Endodermal cell (in vitro differentiated cells): ENCODE measurements around the gene PLEKHA6. TPM values are rescaled to one million over a fixed set of nuclear protein-coding genes. Genes with fewer than 3 reads are reported as not detected.

Source experiments
- DNase-seq: peaks from one replicate; pipeline ENCODE4 v3.0.0-alpha.2; 2017
- H3K27ac ChIP-seq: 2 replicates; pipeline ENCODE4 v1.5.1; 2013; ENCODE audit warnings: mild to moderate bottlenecking, low read depth, low read length, moderate library complexity
- H3K27me3 ChIP-seq: 2 replicates; pipeline ENCODE4 v1.6.1; 2013; ENCODE audit warnings: mild to moderate bottlenecking, low read length, moderate library complexity; ENCODE audit not compliant: insufficient read depth, control insufficient read depth, poor library complexity, severe bottlenecking
- H3K36me3 ChIP-seq: 2 replicates; pipeline ENCODE4 v1.7.0; 2013; ENCODE audit warnings: mild to moderate bottlenecking, low read length, moderate library complexity; ENCODE audit not compliant: control insufficient read depth, insufficient read depth
- H3K4me1 ChIP-seq: one replicate; pipeline ENCODE4 v1.7.0; 2013; ENCODE audit warnings: low read length; ENCODE audit not compliant: control insufficient read depth, insufficient read depth
- H3K4me3 ChIP-seq: 2 replicates; pipeline ENCODE4 v1.5.1; 2013; ENCODE audit warnings: mild to moderate bottlenecking, low read length, moderate library complexity
- H3K9ac ChIP-seq: 2 replicates; pipeline ENCODE4 v1.6.1; 2013; ENCODE audit warnings: mild to moderate bottlenecking, low read length, moderate library complexity; ENCODE audit not compliant: poor library complexity, severe bottlenecking; ENCODE audit errors: extremely low read depth
- H3K9me3 ChIP-seq: 2 replicates; pipeline ENCODE4 v1.6.1; 2013; ENCODE audit warnings: mild to moderate bottlenecking, low read length, moderate library complexity; ENCODE audit not compliant: control insufficient read depth
- H3K27ac Mint-ChIP-seq: 2 replicates; pipeline ENCODE4 v1.8.0; 2020; ENCODE audit warnings: mixed read lengths
- H3K27me3 Mint-ChIP-seq: 2 replicates; pipeline ENCODE4 v1.8.0; 2021; ENCODE audit warnings: mild to moderate bottlenecking, mixed read lengths; ENCODE audit not compliant: insufficient read depth
- H3K36me3 Mint-ChIP-seq: 2 replicates; pipeline ENCODE4 v1.8.0; 2020; ENCODE audit warnings: low read depth, mixed read lengths
- H3K4me1 Mint-ChIP-seq: 2 replicates; pipeline ENCODE4 v1.8.0; 2020; ENCODE audit warnings: mixed read lengths
- H3K4me3 Mint-ChIP-seq: 2 replicates; pipeline ENCODE4 v1.8.0; 2020; ENCODE audit warnings: mild to moderate bottlenecking, moderate library complexity, mixed read lengths
- H3K9me3 Mint-ChIP-seq: 2 replicates; pipeline ENCODE4 v1.8.0; 2020; ENCODE audit warnings: mild to moderate bottlenecking, mixed read lengths
- WGBS, 2 experiments: methylation state at CpG; one replicate each; pipeline versions ENCODE4 v1.1.5 to v1.1.7; 2013; ENCODE audit warnings: missing lambda C conversion rate in 2 of 2, mixed read lengths in 1 of 2; ENCODE audit not compliant: insufficient coverage in 1 of 2, insufficient read length in 1 of 2; 5-methylcytosine and 5-hydroxymethylcytosine counted together
- total RNA-seq, 2 donors: library from RNA; stranded (reverse); fragmentation: NEBNext Ultra II Directional in 1 of 2; extraction: Animal tissue kit (Norgen Biotek cat#: 25700) in 1 of 2; gene quantifications; 2 replicates in 1 of 2; 3 replicates in 1 of 2; pipeline ENCODE4 v1.2.1, GENCODE V29; 2021
- TF ChIP-seq, protein P1 (sequence below): fragments of 200-600 bp; sonication (generic); conservative IDR thresholded peaks from 2 replicates; pipeline ENCODE4 v1.5.0; 2021; ENCODE audit warnings: antibody characterized with exemption, mild to moderate bottlenecking

PLEKHA6 gene
- total RNA-seq, 2 donors from 2014 or later = 37.0 to 43.3 TPM

DNA sequence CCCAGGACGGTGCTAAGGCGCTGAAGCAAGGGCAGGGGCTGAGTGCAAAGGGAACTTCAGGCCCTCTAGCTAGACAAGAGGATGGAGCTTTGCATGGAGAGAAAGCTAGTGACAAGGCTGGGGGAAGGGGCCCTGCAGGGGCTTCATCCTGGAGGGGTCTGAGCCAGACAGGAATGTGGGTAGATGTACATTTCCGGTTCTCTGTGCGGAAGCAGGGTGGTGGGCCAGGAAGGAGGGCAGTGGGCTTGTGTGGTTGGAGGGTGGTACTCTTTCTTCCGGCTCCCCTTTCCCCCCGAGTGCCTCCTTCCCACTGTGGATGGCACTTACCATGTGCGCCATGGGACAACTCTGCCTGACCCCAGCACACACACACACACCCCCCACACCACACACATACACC, 165.0 kb downstream of the PLEKHA6 start:
- H3K4me3 Mint-ChIP-seq = no peak overlapping the region
- WGBS, 2 experiments = 80 to 90% methylated on average over 2 to 7 of the region's 7 CpGs
- Histone ChIP-seq H3K4me1 (no peaks in the 10 kb centered on the region), H3K27me3 (peaks cover 25% of the 10 kb centered on the region), H3K9ac (no peak overlapping the region), H3K36me3 (no peaks in the 10 kb centered on the region), H3K9me3 (no peaks in the 10 kb centered on the region), H3K27ac (no peak overlapping the region), H3K4me3 (no peak overlapping the region)
- no peaks in the 10 kb centered on the region for H3K9me3 Mint-ChIP-seq
- peaks cover 39% of the 10 kb centered on the region for H3K27me3 Mint-ChIP-seq
- no peak overlapping the region for H3K27ac Mint-ChIP-seq
- no peaks in the 10 kb centered on the region for H3K36me3 Mint-ChIP-seq
- TF ChIP-seq, protein P1, sequence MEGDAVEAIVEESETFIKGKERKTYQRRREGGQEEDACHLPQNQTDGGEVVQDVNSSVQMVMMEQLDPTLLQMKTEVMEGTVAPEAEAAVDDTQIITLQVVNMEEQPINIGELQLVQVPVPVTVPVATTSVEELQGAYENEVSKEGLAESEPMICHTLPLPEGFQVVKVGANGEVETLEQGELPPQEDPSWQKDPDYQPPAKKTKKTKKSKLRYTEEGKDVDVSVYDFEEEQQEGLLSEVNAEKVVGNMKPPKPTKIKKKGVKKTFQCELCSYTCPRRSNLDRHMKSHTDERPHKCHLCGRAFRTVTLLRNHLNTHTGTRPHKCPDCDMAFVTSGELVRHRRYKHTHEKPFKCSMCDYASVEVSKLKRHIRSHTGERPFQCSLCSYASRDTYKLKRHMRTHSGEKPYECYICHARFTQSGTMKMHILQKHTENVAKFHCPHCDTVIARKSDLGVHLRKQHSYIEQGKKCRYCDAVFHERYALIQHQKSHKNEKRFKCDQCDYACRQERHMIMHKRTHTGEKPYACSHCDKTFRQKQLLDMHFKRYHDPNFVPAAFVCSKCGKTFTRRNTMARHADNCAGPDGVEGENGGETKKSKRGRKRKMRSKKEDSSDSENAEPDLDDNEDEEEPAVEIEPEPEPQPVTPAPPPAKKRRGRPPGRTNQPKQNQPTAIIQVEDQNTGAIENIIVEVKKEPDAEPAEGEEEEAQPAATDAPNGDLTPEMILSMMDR = no peak
- peaks cover 13% of the 10 kb centered on the region for H3K4me1 Mint-ChIP-seq
- no peak for DNase-seq

DNA sequence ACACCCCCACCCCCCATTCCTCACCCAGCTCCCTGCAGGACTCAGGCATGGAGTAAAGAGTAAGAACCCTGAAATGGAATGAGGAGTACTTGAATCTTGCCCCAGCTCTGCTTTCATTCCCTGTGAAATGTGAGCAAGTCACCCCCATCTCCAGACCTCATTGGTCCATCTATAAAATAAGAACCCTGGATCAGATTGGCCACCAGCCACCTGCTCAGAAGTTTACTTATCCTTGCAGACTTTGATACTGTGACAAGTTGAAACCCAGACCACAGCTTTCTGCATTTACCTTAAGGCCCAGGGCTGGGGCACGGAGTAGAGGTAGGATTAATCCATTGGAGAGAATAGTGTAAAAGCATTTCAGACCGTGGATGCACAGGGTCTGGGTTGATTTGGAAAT, 165.6 kb downstream of the PLEKHA6 start:
- Mint-ChIP-seq H3K36me3 (no peaks in the 10 kb centered on the region), H3K27ac (no peak overlapping the region), H3K9me3 (no peaks in the 10 kb centered on the region), H3K4me3 (no peak overlapping the region), H3K4me1 (peaks cover 13% of the 10 kb centered on the region), H3K27me3 (peaks cover 46% of the 10 kb centered on the region)
- Histone ChIP-seq H3K36me3 (no peaks in the 10 kb centered on the region), H3K9me3 (no peaks in the 10 kb centered on the region), H3K27ac (no peak overlapping the region), H3K27me3 (peaks cover 32% of the 10 kb centered on the region), H3K4me1 (no peaks in the 10 kb centered on the region), H3K9ac (no peak overlapping the region), H3K4me3 (no peak overlapping the region)
- TF ChIP-seq, protein P1 = no peak
- DNase-seq = no peak
- WGBS, 2 experiments = 92 to 100% methylated on average over 2 of the region's 2 CpGs

DNA sequence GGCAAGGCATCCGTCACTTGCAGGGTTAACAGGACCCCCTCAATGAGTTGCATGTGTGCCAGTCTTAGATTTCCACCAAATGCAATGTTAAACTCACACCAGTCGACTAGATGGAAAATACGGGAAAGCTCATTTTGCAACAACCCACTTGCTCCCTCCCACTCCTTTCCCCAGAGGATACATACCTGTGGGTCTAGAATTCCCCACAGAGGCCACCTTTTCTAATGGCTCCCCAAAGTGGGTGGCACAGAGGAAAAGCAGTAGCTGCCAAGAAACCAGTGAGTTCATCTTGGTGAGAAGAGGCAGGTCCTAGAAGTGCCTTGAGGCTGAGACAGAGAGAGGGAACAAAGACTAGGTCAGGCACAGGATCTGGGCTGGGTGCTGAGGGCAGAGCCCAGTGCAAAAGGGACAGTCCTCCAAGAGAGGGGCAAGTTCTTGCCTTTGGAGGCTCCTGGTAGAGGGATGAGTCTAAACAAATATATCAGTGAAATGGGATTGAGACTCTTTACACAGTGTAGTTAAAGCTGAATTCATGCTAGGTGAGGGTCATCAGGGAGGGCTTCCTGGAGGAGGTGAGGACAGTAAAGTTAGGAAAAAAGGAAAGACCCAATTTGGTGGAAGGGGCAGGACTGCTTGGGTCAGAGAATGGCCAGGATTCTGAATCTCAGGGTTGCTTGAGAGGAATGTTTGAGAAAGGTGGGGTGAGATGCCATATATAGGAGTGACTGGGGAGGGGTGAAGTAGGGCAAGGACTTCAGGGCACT, 167.0 kb downstream of the PLEKHA6 start:
- peaks cover 7% of the 10 kb centered on the region for H3K4me1 Mint-ChIP-seq
- 84 to 86% methylated on average over 3 of the region's 3 CpGs for WGBS, 2 experiments
- no peaks in the 10 kb centered on the region for H3K9me3 ChIP-seq
- TF ChIP-seq, protein P1 = no peak
- no peak overlapping the region for H3K4me3 ChIP-seq
- H3K36me3 ChIP-seq = no peaks in the 10 kb centered on the region
- peaks cover 59% of the 10 kb centered on the region for H3K27me3 Mint-ChIP-seq
- no peak overlapping the region for H3K9ac ChIP-seq
- H3K27ac ChIP-seq = no peak overlapping the region
- no peaks in the 10 kb centered on the region for H3K9me3 Mint-ChIP-seq
- H3K27ac Mint-ChIP-seq = no peak overlapping the region
- no peak overlapping the region for H3K4me3 Mint-ChIP-seq
- no peaks in the 10 kb centered on the region for H3K4me1 ChIP-seq
- no peaks in the 10 kb centered on the region for H3K36me3 Mint-ChIP-seq
- DNase-seq = no peak
- peaks cover 45% of the 10 kb centered on the region for H3K27me3 ChIP-seq
